ENCODE measurements around the gene CXCL3.

Gene CXCL3

GRCh38 chr4:74055498-74055897 lies 17.0 kb upstream of the CXCL3 start:
- 0 out of 2 replicates have a peak, but pooled peaks cover 7% of the 10 kb centered on the region for H3K4me1 ChIP-seq (ENCODE audit: control insufficient read depth, insufficient read depth, low read length)
- no peak overlapping the region for H3K9ac ChIP-seq (ENCODE audit: low read length)
- H3K9me3 ChIP-seq (ENCODE audit: control insufficient read depth, insufficient read depth, low read depth, low read length): no peaks in the 10 kb centered on the region
- H3K27ac ChIP-seq (ENCODE audit: low read depth, low read length): no peak overlapping the region
- H3K4me3 ChIP-seq (ENCODE audit: low read depth, low read length): no peak overlapping the region
- no peaks in the 10 kb centered on the region for H3K27me3 ChIP-seq (ENCODE audit: control insufficient read depth, insufficient read depth, low read length)
- no peaks in the 10 kb centered on the region for H3K36me3 ChIP-seq (ENCODE audit: control insufficient read depth, insufficient read depth, low read length)

- no peak overlapping the region for H3K4me3 ChIP-seq (ENCODE audit: low read depth, low read length)
- no peak overlapping the region for H3K27ac ChIP-seq (ENCODE audit: low read depth, low read length)
- no peaks in the 10 kb centered on the region for H3K9me3 ChIP-seq (ENCODE audit: control insufficient read depth, insufficient read depth, low read depth, low read length)
- no peaks in the 10 kb centered on the region for H3K27me3 ChIP-seq (ENCODE audit: control insufficient read depth, insufficient read depth, low read length)
- 0 out of 2 replicates have a peak, but pooled peaks cover 7% of the 10 kb centered on the region for H3K4me1 ChIP-seq (ENCODE audit: control insufficient read depth, insufficient read depth, low read length)
- H3K9ac ChIP-seq (ENCODE audit: low read length): no peak overlapping the region
- H3K36me3 ChIP-seq (ENCODE audit: control insufficient read depth, insufficient read depth, low read length): no peaks in the 10 kb centered on the region
Measured at GRCh38 chr4:74055096-74055495, 16.6 kb upstream of the CXCL3 start.

- H3K9me3 ChIP-seq (ENCODE audit: control insufficient read depth, insufficient read depth, low read depth, low read length): no peaks in the 10 kb centered on the region
- 0 out of 2 replicates have a peak, but pooled peaks cover 7% of the 10 kb centered on the region for H3K4me1 ChIP-seq (ENCODE audit: control insufficient read depth, insufficient read depth, low read length)
- no peak overlapping the region for H3K4me3 ChIP-seq (ENCODE audit: low read depth, low read length)
- no peak overlapping the region for H3K27ac ChIP-seq (ENCODE audit: low read depth, low read length)
- no peaks in the 10 kb centered on the region for H3K36me3 ChIP-seq (ENCODE audit: control insufficient read depth, insufficient read depth, low read length)
- H3K9ac ChIP-seq (ENCODE audit: low read length): no peak overlapping the region
- H3K27me3 ChIP-seq (ENCODE audit: control insufficient read depth, insufficient read depth, low read length): no peaks in the 10 kb centered on the region
Measured at GRCh38 chr4:74054483-74055047, 16.1 kb upstream of the CXCL3 start.

GRCh38 chr4:74047152-74047551 lies 8.7 kb upstream of the CXCL3 start:
- no peaks in the 10 kb centered on the region for H3K4me1 ChIP-seq (ENCODE audit: control insufficient read depth, insufficient read depth, low read length)
- H3K27ac ChIP-seq (ENCODE audit: low read depth, low read length): no peak overlapping the region
- no peak overlapping the region for H3K9ac ChIP-seq (ENCODE audit: low read length)
- H3K4me3 ChIP-seq (ENCODE audit: low read depth, low read length): no peak overlapping the region
- H3K36me3 ChIP-seq (ENCODE audit: control insufficient read depth, insufficient read depth, low read length): no peaks in the 10 kb centered on the region
- peaks cover 3% of the 10 kb centered on the region; the same call in 1 of the 2 replicates for H3K9me3 ChIP-seq (ENCODE audit: control insufficient read depth, insufficient read depth, low read depth, low read length)
- no peaks in the 10 kb centered on the region for H3K27me3 ChIP-seq (ENCODE audit: control insufficient read depth, insufficient read depth, low read length)

- no peaks in the 10 kb centered on the region for H3K4me1 ChIP-seq (ENCODE audit: control insufficient read depth, insufficient read depth, low read length)
- H3K27me3 ChIP-seq (ENCODE audit: control insufficient read depth, insufficient read depth, low read length): no peaks in the 10 kb centered on the region
- H3K36me3 ChIP-seq (ENCODE audit: control insufficient read depth, insufficient read depth, low read length): no peaks in the 10 kb centered on the region
- H3K4me3 ChIP-seq (ENCODE audit: low read depth, low read length): no peak overlapping the region
- no peak overlapping the region for H3K9ac ChIP-seq (ENCODE audit: low read length)
- H3K27ac ChIP-seq (ENCODE audit: low read depth, low read length): no peak overlapping the region
- H3K9me3 ChIP-seq (ENCODE audit: control insufficient read depth, insufficient read depth, low read depth, low read length): peaks cover 3% of the 10 kb centered on the region; the same call in 1 of the 2 replicates
Measured at GRCh38 chr4:74045772-74046171, 7.3 kb upstream of the CXCL3 start.

- Histone ChIP-seq H3K36me3 (ENCODE audit: control insufficient read depth, insufficient read depth, low read length) (no peaks in the 10 kb centered on the region), H3K9ac (ENCODE audit: low read length) (no peak overlapping the region), H3K27me3 (ENCODE audit: control insufficient read depth, insufficient read depth, low read length) (no peaks in the 10 kb centered on the region), H3K4me1 (ENCODE audit: control insufficient read depth, insufficient read depth, low read length) (no peaks in the 10 kb centered on the region), H3K4me3 (ENCODE audit: low read depth, low read length) (no peak overlapping the region), H3K27ac (ENCODE audit: low read depth, low read length) (no peak overlapping the region), H3K9me3 (ENCODE audit: control insufficient read depth, insufficient read depth, low read depth, low read length) (peaks cover 3% of the 10 kb centered on the region; the same call in 1 of the 2 replicates)
Measured at GRCh38 chr4:74045247-74045646, 6.8 kb upstream of the CXCL3 start.

GRCh38 chr4:74044677-74045076 lies 6.2 kb upstream of the CXCL3 start:
- H3K9me3 ChIP-seq (ENCODE audit: control insufficient read depth, insufficient read depth, low read depth, low read length): peaks cover 3% of the 10 kb centered on the region; the same call in 1 of the 2 replicates
- H3K27ac ChIP-seq (ENCODE audit: low read depth, low read length): no peak overlapping the region
- no peaks in the 10 kb centered on the region for H3K36me3 ChIP-seq (ENCODE audit: control insufficient read depth, insufficient read depth, low read length)
- H3K9ac ChIP-seq (ENCODE audit: low read length): no peak overlapping the region
- H3K4me1 ChIP-seq (ENCODE audit: control insufficient read depth, insufficient read depth, low read length): no peaks in the 10 kb centered on the region
- no peak overlapping the region for H3K4me3 ChIP-seq (ENCODE audit: low read depth, low read length)
- no peaks in the 10 kb centered on the region for H3K27me3 ChIP-seq (ENCODE audit: control insufficient read depth, insufficient read depth, low read length)

GRCh38 chr4:74042681-74043080 lies 4.2 kb upstream of the CXCL3 start:
- Histone ChIP-seq H3K9me3 (ENCODE audit: control insufficient read depth, insufficient read depth, low read depth, low read length) (peaks cover 3% of the 10 kb centered on the region; the same call in 1 of the 2 replicates), H3K4me3 (ENCODE audit: low read depth, low read length) (no peak overlapping the region), H3K27me3 (ENCODE audit: control insufficient read depth, insufficient read depth, low read length) (peaks cover 9% of the 10 kb centered on the region), H3K27ac (ENCODE audit: low read depth, low read length) (no peak overlapping the region), H3K4me1 (ENCODE audit: control insufficient read depth, insufficient read depth, low read length) (peaks cover 6% of the 10 kb centered on the region; the same call in 1 of the 2 replicates), H3K36me3 (ENCODE audit: control insufficient read depth, insufficient read depth, low read length) (no peaks in the 10 kb centered on the region), H3K9ac (ENCODE audit: low read length) (no peak overlapping the region)

GRCh38 chr4:74041418-74041817 lies 2.9 kb upstream of the CXCL3 start:
- Histone ChIP-seq H3K4me3 (ENCODE audit: low read depth, low read length) (no peak overlapping the region), H3K36me3 (ENCODE audit: control insufficient read depth, insufficient read depth, low read length) (no peaks in the 10 kb centered on the region), H3K27ac (ENCODE audit: low read depth, low read length) (no peak overlapping the region), H3K27me3 (ENCODE audit: control insufficient read depth, insufficient read depth, low read length) (peaks cover 9% of the 10 kb centered on the region), H3K4me1 (ENCODE audit: control insufficient read depth, insufficient read depth, low read length) (peaks cover 14% of the 10 kb centered on the region), H3K9me3 (ENCODE audit: control insufficient read depth, insufficient read depth, low read depth, low read length) (no peaks in the 10 kb centered on the region), H3K9ac (ENCODE audit: low read length) (no peak overlapping the region)

GRCh38 chr4:74039315-74039763 lies 850 bp upstream of the CXCL3 start:
- H3K9me3 ChIP-seq (ENCODE audit: control insufficient read depth, insufficient read depth, low read depth, low read length): no peaks in the 10 kb centered on the region
- peak overlapping the region; percentile 72 for H3K9ac ChIP-seq (ENCODE audit: low read length)
- no peak overlapping the region for H3K27ac ChIP-seq (ENCODE audit: low read depth, low read length)
- peak overlapping the region; percentile 85 for H3K4me3 ChIP-seq (ENCODE audit: low read depth, low read length)
- peaks cover 9% of the 10 kb centered on the region for H3K27me3 ChIP-seq (ENCODE audit: control insufficient read depth, insufficient read depth, low read length)
- peaks cover 14% of the 10 kb centered on the region for H3K4me1 ChIP-seq (ENCODE audit: control insufficient read depth, insufficient read depth, low read length)
- no peaks in the 10 kb centered on the region for H3K36me3 ChIP-seq (ENCODE audit: control insufficient read depth, insufficient read depth, low read length)

GRCh38 chr4:74038086-74038424 lies 434 bp downstream of the CXCL3 start:
- H3K4me3 ChIP-seq (ENCODE audit: low read depth, low read length): peak overlapping the region; percentile 85
- no peaks in the 10 kb centered on the region for H3K36me3 ChIP-seq (ENCODE audit: control insufficient read depth, insufficient read depth, low read length)
- peak overlapping the region; percentile 72 for H3K9ac ChIP-seq (ENCODE audit: low read length)
- H3K4me1 ChIP-seq (ENCODE audit: control insufficient read depth, insufficient read depth, low read length): peaks cover 14% of the 10 kb centered on the region
- H3K27ac ChIP-seq (ENCODE audit: low read depth, low read length): no peak overlapping the region
- peaks cover 9% of the 10 kb centered on the region for H3K27me3 ChIP-seq (ENCODE audit: control insufficient read depth, insufficient read depth, low read length)
- no peaks in the 10 kb centered on the region for H3K9me3 ChIP-seq (ENCODE audit: control insufficient read depth, insufficient read depth, low read depth, low read length)
